NCI-H2196 (cell line): ENCODE results near the gene RSRP1.
"Not testable (repeated sequence)": the region's sequence is repeated elsewhere in the genome, so short reads cannot be mapped to it uniquely, and the experiment has no call there.

Experiments used
- DNase-seq: peaks from one replicate; lab custom pipeline; 2025; ENCODE audit not compliant: unreplicated experiment; lab: John Stamatoyannopoulos, UW

The RSRP1 gene, protein sequence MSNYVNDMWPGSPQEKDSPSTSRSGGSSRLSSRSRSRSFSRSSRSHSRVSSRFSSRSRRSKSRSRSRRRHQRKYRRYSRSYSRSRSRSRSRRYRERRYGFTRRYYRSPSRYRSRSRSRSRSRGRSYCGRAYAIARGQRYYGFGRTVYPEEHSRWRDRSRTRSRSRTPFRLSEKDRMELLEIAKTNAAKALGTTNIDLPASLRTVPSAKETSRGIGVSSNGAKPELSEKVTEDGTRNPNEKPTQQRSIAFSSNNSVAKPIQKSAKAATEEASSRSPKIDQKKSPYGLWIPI

DNA sequence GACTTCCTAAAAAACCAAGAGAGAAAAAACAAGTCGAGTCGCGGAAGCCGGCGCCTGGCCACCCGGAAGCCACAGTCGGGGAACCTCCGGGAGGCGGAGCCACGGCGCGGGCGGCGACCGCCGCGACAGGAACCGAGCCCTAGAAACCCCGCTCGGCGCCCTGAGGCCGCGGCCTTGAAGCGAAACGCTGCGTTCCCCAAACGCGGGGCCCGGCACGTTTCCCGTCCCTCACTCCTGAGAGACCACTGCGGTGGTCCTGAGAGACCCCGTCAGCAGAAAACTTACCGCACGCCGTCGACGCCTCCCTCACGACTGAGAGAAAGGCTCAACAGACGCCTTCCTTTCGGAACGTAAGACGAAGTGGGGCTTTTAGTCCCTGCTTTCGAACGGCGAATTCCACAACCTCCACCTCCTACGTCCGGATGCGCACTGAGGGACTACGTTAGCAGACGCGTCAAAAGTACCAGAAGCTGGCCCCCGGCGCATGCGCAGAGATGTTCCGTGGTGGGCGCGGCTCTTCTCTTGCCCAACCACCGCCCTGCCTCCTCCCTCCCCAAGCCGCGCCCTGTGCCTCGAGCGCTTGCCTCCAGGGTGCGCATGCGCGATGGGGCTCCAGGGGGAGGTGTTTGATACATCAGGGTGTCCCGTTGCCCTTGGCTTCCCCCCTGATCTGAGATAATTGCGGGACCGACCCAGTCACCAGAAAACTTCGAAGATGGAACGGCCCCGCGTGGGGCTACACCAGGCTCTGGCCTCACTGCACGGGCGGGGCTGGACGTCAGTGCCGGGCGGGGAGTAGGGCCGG lies at the start of gene RSRP1:
Gene RSRP1 (minus strand): TSS at position 431 of the 805 bp plus-strand sequence. CDS start 491 bp downstream, outside the sequence.
- DNase-seq, result peak; percentile 98

DNA sequence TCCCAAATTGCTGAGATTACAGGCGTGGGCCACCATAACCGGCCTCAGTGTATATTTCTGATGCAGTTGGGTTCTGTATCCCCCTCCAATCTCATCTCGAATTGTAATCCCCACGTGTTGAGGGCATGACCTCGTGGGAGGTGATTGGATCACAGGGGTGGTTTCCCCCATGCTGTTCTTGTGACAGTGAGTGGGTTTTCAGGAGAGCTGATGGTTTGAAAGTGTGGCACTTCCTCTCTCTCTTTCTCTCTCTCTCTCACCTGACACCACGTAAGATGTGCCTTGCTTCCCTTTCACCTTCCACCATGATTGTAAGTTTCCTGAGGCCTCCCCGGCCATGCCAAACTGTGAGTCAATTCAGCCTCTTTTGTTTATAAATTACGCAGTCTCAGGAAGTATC lies 49.2 kb upstream of the RSRP1 start:
- not testable (repeated sequence) for DNase-seq

DNA sequence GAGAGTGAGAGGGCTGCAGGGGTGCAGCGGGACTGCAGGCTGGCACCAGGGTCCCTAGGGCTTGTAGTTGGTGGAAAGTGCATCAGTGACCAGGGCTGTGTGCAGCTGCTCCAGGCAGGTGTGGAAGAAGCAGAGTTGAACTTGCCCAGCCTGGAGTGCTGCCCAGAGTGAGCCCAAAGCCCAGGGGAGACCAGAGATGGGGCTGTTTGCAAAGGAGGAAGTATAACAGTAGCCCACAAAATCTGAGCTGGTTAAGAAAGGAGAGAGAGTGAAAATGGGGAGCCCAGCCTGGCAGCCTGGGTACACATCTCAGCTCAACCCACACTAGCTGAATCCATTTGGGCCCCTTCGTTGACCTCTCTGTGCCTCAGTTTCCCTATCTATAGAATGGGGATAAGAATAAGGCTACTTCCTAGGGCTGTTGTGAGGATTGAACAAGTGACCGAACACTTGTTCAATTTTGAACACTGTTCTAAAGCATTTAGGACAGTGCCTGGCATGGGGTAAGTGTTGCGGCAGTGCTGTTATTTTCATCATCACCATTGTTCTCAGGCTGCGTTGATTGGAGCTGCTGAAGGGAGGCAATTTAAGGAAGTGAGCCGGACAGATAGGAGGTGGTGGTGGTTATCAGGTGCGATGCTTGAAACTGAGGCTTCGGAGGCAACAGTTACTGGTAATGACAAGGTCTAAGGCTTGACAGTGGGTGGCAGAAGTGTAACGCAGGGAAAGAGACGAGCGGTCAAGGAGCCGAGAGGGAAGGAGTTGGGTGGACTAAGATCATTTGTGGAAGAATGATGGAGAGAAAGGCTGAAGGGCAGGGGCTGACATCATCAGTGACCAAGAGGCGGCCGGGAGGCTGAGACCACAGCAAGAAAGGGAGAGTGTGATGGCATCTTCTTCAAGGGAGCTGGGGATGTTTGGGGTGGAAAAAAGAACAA lies 47.9 kb upstream of the RSRP1 start:
- DNase-seq, result not testable (repeated sequence)

DNA sequence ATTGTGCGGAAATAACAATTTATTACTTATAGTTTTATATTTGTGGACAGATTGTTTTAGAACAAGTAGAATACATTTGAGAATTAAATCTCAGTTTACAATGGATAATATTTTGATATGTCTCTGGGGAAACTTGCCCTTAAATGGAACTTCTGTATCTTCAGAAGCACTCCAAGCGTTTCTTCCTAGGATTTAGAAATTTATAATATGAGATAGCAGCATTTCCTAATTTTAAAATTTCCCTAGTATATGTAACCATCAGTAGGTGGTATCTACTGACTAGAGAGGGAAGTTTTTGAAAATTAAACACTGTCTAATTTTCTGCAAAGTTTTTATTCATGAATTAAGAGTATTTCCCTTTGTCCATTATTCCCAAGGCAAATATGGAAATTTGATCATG lies 46.2 kb upstream of the RSRP1 start:
- DNase-seq, result not testable (repeated sequence)

DNA sequence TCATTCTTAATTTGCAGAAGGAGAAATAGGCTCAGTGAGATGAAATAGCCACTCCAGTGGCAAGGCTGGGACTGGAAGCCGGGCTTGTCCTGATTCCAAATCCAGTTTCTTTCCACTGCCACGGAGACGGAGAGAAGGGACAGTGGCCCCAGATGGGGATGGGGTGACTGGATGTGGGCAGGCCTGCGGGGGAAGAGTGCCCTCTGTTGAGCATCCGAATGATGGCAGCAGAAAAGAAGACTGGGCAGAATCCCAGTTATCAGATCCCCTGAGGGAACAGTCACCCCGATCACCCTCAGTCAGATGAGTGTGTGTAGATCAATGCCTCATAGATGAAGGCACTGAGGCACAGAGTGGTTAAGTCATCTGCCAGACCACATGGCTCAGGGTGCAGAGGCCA lies 42.8 kb upstream of the RSRP1 start:
- not testable (repeated sequence) for DNase-seq

DNA sequence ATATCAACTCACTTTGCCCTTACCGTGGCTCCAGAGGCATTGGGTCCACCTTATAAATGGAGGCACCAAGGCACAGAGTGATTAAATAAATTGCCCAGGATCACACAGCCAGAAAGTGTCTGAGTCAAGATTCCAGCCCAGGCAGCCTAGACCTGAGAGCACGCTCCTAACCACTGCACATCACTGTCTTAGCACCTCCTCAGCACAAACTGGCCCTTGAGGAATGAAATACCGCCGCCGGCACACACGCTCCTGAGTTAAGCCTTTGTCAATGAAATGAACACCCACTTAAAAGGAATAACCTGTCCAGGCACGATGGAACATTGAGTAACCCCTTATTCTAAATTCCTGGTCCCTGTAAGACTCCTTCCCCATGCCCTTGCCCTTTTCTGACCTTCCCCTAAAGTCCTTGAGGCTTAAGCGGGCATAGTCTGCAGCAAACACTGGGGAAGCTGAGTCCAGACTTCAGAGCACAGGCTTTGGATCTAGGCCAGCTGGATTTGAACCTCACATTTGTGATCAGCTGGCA lies 41.4 kb upstream of the RSRP1 start:
- not testable (repeated sequence) for DNase-seq

DNA sequence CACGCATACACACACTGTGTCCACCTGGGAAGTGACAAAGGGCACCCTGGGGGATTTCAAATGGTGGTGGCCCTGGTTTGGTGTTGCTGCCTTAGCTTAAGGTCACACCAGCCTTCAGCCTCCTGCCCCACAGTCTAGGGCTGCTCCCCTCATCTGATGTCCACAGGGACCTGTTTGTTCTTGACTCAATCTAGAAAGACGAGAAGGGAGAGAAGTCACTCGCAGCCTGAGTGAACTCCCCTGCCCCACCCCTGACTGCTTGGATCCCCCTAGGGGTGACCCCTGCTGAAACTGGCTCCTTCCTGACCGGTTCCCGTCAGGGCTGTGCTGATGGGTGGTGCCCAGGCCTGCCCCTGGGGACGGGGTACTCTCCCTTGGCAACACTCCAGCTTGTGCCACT lies 39.9 kb upstream of the RSRP1 start:
- not testable (repeated sequence) for DNase-seq

DNA sequence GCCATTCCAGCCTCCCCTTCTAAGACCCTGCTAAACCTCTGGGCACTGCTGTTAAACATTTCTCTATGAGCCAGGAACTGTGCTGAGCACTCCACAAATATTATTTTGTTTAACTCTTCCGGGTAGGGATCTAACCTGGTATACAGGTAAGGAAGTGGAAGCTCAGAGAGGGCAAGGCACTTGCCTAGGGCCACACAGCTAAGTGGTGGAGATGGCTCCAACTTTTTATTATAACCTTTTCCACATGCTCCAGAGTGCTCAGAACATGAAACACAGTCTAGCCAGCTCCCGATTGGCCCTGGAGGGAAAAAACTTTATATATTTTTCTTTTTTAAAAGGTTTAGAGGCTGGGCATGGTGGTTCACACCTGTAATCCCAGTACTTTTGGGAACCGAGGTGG lies 38.6 kb upstream of the RSRP1 start:
- DNase-seq, result not testable (repeated sequence)

DNA sequence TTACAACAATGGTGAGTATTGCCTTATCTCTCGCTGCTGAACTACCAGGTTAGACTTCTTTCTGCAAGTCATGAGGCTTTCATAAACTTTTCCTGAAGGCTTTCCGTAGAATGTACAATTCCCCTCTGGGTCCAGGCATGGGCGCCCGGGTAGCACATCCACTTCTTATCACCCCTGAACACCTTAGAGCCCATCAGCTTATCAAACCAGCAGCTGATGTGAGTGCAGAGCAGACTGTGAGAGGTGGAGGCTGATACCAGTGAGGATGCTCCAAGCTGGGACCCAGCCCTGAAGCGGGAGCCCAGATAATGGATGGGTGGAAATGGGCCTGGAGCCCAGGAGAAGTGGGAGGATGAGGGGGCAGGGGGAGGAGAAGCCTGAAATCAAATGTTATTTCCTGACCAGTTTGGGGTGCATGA lies 32.4 kb upstream of the RSRP1 start:
- DNase-seq, result not testable (repeated sequence)

DNA sequence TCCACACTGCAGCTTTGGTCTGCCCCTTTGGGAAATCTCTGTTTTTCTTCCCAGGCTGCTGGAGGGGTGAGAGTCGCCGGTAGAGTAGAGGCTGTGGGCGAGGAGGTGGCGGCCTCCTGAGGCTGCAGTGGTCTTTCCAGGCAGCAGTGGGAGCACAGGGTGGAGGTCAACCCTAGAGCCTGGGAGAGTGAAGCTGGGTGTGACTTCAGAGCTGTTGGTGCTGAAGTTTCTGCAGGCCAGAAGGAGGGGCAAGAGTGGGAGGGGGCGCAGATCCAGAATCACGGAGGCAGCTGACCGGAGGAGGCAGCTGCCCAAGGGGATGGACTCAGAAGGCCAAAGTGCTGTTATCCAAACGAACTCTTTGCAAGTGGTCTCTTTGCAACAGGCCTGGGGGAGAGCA lies 31.5 kb upstream of the RSRP1 start:
- DNase-seq, result not testable (repeated sequence)

DNA sequence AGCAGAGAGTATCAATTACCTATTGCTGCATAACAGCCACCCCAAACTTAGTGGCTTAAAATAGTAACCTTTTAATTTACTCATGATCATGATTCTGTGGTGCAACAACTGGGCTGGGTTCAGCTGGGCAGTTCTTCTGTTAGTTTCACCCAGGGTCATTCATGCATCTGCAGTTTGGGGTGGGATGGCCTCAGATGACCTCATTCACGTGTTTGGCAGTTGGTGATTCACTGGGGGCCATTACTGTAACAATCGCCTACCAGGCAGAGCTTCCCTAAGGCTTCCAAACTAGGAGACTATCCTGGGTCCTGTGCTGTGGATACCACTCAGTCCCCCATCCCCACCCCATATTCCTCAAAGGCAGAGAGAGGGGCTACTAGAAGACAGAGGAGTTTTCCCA lies 31.1 kb upstream of the RSRP1 start:
- DNase-seq, result not testable (repeated sequence)

DNA sequence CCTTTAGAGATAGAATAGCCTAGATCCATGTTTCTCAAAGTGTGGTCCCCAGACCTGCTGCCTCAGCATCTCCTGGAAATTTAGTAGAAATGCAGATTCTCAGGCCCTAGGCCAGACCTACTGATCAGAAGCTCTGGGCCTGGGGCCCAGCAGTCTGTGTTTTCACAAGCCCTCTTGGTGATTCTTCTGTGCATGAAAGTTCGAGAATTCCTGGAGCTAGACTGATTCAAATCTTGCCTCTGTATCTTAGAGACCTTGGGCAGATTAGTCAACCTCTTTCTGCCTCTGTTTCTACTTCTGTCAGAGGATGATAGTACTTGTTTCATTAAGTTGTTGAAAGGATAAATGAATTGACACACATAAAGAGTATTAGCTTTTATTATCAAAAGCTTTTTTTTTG lies 30.0 kb upstream of the RSRP1 start:
- not testable (repeated sequence) for DNase-seq

DNA sequence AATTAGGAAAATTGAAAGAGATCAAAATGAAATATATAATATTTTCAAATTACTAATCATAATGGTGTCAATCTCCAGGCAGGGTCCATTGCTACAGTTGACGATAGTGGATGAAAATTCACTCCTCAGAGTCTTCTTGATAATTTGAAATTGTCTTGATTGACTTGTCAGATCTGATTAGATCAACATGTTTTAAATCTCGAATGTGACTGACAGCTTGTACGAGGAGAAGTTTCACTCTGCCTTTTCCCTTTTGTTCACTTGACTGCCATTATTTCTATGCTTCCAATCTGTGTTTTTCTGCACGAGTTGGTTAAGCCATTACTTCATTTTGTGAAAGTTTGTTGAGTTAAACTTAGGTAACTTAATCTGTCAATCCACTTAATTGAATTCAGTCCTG lies 28.4 kb upstream of the RSRP1 start:
- DNase-seq, result not testable (repeated sequence)

DNA sequence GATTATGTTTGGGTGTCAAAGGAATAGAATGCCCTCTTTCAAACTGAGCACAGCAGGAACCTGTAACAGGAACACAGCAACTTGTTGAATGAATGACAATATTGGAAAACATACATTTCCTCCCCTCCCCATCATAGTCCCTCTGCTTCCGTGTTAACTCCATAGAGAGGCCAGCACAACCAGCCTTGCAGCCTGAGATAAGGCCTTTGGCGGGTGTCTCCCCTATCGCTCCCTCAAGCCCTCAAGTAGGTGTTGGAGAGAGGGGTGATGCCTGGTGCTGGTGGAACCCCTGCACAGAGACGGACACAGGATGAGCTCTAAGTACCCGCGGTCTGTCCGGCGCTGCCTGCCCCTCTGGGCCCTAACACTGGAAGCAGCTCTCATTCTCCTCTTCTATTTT lies 25.0 kb upstream of the RSRP1 start, which contains the start of gene RHD:
Gene RHD (plus strand): TSS at position 272 of the 400 bp plus-strand sequence. CDS start 39 bp downstream, at position 311.
- not testable (repeated sequence) for DNase-seq

DNA sequence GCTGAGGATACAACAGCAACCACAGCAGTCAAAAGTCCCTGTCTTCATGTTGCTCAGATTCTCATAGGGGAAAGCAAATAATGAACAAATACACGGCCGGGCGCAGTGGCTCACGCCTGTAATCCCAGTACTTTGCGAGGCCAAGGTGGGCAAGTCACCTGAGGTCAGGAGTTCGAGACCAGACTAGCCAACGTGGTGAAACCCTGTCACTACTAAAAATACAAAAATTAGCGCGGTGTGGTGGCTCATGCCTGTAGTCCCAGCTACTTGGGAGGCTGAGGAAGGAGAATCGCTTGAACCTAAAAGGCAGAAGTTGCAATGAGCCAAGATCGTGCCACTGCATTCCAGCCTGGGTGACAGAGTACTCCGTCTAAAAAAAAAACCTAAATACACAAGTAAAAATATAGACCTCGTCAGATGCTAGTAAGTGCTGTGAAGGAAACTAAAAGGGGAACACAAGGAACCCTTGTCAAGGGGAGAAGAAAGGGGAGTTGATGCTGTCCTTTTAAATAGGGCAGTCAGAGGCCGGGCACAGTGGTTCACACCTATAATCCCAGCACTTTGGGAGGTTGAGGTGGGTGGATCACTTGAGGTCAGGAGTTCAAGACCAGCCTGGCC lies 21.0 kb upstream of the RSRP1 start:
- DNase-seq, result not testable (repeated sequence)

DNA sequence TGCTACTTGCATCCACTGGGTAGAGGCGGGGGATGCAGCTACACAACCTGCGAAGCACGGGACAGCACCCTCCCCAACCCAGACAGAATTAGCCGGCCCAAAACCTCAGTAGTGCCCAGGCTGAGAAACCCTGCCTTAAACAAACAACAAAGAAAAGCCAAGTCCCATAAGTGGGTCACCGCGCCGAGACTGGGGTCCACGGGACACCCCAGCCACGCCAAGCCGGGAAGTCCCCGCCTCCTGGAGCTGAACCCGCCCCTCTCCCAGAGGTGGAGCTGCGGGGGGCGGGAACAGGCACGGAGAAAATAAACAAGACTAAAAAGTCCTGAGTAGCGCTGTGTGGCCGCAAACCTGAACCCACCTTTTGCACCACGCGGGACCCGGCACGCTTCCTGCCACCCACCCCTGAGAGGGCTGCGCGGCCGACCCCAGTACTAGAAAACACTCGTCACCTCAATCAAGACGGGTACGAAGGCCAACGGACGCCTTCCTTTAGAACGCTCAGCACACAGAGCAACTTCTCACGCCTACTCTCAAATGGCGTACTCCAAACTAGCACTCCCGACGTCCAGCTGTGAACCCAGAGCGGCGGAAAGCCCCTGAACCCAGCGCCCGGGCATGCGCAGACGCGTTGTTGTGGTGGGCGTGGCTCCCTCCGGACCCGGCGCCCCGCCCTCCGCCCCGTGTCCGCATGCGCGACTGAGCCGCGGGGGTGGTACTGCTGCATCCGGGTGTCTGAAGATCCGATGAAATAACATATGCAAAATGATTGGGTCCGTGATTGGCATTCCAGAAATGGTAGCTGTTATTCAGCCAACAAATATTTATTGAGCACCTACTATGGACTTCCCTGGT lies 20.3 kb upstream of the RSRP1 start:
- DNase-seq, result not testable (repeated sequence)

DNA sequence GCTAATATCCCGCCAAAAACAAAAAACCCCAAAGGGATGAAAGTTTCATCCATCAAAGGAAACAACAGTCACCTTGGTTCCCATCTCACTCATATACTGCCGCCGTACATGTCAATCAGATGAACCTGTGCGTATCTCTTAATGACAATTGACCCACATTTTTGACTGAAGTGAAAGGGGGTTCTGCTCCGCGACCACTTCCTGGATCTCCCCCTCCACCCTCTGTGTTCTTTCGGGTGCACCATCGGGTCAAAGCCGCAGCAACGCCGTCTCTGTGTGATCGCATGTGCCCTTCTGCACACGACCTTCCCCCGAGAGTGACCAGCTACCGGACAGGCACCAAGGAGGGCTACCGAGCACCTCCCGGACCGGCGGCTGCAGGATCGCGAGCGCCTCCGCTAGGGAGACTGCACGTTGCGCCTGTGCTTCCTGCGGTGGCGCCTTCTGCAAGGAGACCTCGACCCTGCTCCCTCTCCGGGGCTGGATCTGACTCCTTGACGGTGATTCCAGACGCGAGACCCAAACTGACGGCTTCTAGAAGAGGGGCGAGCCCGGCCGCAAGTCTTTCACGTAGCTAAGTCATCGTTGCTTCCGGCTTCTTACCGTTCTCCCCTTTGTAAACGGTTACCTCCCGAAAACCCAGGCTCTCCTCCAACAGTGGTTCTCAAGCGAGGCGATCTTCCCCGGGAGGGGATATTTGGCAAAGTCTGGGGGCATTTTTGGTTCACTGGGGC lies 19.5 kb upstream of the RSRP1 start:
- not testable (repeated sequence) for DNase-seq

DNA sequence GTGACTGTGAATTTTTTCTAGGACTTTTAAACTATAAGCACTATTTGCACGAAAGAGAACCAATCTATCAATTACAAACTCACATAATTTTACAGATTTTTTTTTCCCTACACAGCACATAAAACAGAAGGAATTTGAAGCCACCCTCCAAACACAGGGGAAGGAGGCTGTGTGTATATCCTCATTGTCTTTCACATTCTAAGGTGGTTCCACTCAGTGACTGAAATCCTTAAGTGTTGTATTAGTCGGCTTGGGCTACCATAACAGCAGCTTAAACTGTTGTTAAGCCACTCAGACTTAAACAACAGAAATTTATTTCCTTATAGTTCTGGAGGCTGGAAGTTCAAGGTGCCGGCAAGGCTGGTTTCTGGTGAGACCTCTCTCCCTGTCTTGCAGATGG lies 13.1 kb upstream of the RSRP1 start:
- DNase-seq, result not testable (repeated sequence)

DNA sequence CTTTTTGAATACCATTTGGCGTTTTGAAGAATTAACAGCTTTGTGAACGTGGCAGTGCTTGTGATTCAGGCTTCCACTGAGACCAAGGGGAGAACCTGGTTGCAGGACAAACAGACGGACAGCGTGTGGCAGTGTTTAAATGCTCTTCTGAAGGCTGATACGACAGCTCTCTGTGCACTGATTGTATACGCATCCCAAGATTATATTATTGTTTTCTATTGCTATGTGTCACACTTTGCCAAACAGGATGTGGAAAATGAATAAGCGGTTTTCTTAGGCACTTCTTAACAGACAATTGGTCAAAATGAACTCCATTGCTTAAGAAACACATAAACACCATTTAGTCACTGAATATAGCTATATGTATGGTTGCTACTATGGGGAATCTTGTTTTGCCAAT lies 12.6 kb upstream of the RSRP1 start:
- DNase-seq, result not testable (repeated sequence)
